H54 (cell line): ENCODE data around the gene THSD4.

Experiments
- DNase-seq: peaks from one replicate; pipeline ENCODE4 v3.0.0; 2011; ENCODE audit warnings: low spot score, mixed read lengths; ENCODE audit not compliant: insufficient read length
- FAIRE-seq: peaks from 3 replicates; lab custom pipeline; 2011; peaks lifted over from hg19 to GRCh38; lab: Jason Lieb, UNC
- POLR2A ChIP-seq: IDR thresholded peaks from 2 replicates; pipeline ENCODE4 v1.6.1; 2011; ENCODE audit warnings: low read depth, mild to moderate bottlenecking, low read length

The THSD4 gene

DNA sequence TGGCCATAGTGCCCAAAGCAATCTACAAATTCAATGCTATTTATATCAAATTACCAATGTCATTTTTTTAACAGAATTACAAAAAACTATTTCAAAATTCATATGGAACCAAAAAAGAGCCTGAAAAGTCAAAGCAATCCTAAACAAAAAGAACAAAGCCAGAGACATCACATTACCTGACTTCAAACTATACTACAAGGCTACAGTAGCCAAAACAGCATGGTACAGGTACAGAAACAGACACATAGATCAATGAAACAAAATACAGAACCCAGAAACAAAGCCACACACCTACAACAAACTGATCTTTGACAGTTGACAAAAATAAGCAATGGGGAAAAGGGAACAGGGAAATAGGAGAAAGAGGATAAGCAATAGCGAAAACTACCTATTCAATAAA is 26.6 kb upstream of the THSD4 start:
- no peak for DNase-seq
- FAIRE-seq: no peak
- TF ChIP-seq POLR2A: no peak

- no peak for FAIRE-seq
- DNase-seq: no peak
- no peak for TF ChIP-seq POLR2A
Observed at GRCh38 chr15:71089801-71090200, 25.5 kb upstream of the THSD4 start.

DNA sequence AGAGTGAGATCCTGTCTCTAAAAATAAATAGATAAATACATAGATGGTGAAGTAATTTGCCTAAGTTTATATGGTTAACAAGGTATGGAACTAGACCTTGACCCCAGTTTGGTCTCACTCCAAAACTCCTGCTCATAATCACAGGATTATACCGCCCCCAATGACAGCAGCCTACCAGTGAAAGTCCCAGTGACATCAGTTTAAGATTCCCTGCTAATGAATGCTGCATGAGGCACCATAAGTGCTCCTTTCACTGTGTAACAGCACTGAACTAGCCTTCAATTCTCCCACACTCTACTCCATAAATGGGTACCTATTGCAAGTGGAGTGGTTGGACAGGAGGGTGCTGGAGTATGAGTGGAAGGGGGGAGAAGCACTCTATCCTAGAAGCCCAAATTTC is 23.7 kb upstream of the THSD4 start:
- no peak for FAIRE-seq
- TF ChIP-seq POLR2A: no peak
- DNase-seq: no peak

GRCh38 chr15:71092056-71092600 is 23.1 kb upstream of the THSD4 start:
- FAIRE-seq (no peak), DNase-seq (no peak)
- no peak for TF ChIP-seq POLR2A

DNA sequence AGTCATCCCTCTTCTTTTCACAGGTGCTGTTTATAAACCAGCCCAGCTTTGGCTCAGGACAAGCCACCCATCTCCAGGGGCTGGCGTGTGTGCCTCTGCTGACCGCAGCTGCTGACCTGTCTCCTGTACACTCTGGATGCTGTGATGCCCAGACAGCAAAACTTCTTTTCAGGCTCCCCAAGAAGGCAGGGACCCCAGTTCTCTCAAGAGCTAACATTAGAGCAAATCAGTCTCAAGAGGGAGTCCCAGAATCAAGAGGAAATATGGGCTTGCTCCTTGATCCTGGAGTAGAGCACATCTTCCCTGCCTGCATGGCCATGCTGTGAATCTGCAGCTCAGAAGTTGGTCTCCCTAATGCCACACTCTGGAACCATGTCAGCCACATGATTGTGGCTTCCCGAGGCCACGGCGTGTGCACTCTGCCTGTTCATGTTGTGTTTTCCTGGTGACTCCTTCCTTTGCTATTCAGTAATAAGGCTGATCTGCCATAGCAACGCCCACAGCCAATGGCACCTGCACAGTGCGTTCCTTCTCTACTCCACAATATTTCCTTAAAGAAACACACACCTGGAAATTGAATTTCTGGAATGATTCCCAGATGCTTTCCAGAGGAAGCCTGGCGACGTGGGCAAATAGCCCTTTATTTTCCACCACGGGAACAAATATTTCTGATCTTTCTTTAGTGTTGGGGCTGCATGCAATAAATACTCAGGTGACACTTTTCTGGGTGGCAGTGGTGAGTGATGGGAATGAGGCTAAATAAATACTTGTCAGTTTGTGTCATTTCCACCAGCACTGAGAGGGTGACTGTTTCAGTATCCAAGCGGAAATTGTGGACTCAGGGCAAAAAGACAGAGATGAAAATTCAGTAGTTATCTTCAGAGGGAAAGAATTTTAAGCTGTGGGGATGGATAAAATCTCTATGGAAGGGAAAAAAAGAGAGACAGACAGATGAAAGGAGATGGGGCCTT is 21.9 kb upstream of the THSD4 start:
- DNase-seq (peak; percentile 54), FAIRE-seq (peak; percentile 20)
- no peak for TF ChIP-seq POLR2A

GRCh38 chr15:71094137-71094536 is 21.1 kb upstream of the THSD4 start:
- DNase-seq (no peak), FAIRE-seq (no peak)
- no peak for TF ChIP-seq POLR2A

GRCh38 chr15:71096676-71097075 is 18.6 kb upstream of the THSD4 start:
- TF ChIP-seq POLR2A: no peak
- FAIRE-seq (no peak), DNase-seq (no peak)

DNA sequence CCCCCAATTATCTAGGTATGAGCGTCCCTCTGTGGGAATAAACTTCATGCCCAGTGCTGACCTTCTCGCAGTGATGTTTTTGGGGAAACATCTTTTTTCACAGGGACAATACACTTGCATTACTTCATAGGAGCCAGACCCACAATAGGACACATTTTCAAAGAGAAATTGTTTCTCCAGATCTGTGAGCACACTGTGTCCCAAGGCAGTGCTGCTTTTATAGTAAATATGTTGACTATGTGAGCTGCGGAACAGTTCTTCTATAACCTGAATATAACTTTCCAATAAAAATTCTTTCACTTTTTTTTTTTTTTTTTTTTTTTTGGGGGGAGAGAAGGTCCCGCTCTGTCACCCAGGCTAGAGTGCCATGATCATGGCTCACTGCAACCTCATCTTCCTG is 17.4 kb upstream of the THSD4 start:
- DNase-seq (no peak), FAIRE-seq (no peak)
- TF ChIP-seq POLR2A: no peak

DNA sequence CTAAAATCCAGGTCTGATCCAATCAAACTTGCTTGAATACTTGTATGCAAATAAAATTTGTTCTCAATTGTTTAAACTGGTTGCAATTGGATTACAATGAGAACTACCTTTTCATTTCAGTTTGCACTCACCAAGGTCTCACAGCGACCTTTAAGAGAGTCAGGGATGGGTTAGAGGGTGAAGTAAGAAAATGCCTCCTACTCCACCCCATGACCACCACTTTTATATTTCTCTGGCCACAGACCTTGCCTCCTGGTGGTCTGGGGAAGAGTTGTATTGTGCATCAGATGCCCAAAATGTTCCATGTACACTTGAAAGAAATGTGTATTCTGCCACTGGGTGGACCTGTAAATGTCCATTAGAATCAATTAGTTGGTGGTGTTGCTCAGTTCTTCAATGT is 16.4 kb upstream of the THSD4 start:
- FAIRE-seq (no peak), DNase-seq (no peak)
- no peak for TF ChIP-seq POLR2A

- FAIRE-seq (no peak), DNase-seq (no peak)
- TF ChIP-seq POLR2A: no peak
Observed at GRCh38 chr15:71103102-71103676, 12.1 kb upstream of the THSD4 start.

DNA sequence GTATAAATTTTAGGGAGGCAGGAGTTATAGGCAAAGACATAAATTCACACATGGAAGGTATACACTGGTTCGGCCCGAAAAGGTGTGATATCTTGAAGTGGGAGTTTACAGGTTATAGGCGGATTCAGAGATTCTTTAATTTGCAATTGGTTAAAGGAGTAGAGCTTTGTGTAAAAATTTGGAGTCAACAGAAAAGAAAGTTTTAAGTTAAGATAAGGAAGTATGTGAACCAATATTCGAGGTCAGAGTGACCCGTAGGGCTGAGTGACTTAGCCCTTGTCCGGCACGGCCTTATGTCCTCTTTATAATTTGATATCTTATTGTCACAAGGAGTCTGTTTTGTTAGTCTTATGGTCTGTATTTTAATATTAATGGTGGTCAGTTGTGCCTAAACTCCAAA is 10.6 kb upstream of the THSD4 start:
- no peak for FAIRE-seq
- no peak for TF ChIP-seq POLR2A

GRCh38 chr15:71105444-71105843 is 9.8 kb upstream of the THSD4 start:
- DNase-seq (no peak), FAIRE-seq (no peak)
- TF ChIP-seq POLR2A: no peak

More for the DNA sequence above, 10.6 kb upstream of the THSD4 start:
- no peak for DNase-seq

DNA sequence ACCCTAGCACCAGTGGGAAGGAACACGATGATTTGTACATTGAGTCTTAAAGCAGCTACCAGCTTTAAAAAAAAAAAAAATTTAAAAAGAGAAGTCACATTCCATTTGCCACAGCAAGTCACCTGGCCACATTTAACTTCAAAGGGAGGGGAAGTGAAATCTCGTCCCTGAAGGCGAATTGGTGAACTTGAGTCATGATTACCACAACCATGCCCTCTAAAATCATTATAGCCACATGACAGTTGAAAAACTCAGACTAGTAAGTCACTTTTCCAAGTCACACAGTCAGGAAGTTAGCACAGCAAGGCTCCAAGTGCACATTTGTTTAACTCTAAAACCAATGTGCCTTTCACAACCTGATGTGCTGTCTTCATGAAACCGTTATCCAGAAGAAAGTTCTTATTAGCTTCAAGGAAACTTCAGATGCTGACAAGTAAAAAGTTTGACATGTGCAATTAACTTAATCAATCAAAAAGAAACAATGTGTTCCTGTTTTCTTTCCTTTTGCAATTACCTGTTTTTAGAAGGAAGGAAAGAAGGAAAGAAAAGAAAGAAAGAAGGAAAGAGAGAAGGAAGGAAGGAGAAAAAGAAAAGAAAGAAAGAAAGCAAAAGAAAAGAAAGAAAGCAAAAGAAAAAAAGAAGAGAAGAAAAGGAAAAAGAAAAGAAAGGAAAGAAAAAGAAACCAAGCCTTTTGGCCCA is 8.3 kb upstream of the THSD4 start:
- FAIRE-seq: no peak
- TF ChIP-seq POLR2A: no peak
- DNase-seq: no peak

GRCh38 chr15:71107501-71107815 is 7.8 kb upstream of the THSD4 start:
- TF ChIP-seq POLR2A: no peak
- DNase-seq (no peak), FAIRE-seq (no peak)
